ENCODE data around the gene BPIFB1.

DNA sequence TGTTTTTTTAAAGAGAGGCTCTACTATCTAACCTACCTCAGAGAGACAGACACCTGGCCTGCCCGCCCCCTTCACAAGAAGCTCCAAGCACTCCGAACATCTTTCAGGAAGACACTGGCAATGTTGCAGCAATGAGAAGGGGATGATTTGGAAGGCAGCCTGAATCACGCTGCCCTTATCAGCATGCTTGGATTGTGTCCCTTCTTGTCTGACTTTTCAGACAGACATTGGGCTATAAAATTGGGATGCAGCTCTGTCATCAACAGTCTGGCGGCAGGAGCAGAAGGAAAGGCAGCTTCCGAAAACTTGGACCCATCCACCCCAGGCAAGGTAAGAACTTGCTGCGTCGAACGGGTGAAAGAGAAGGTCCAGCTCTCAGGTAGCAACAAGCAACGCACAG lies 62.3 kb downstream of the BPIFB1 start:
- TF ChIP-seq SUZ12 (IDR thresholded peaks at IDR 0.05; ENCODE audit: extremely low read depth, insufficient read depth, insufficient read length): no peak
- no peak for TF ChIP-seq ZNF274 (IDR thresholded peaks at IDR 0.05; ENCODE audit: low read depth, low read length)
- no peak for TF ChIP-seq YY1 (IDR thresholded peaks at IDR 0.05; ENCODE audit: insufficient read depth, insufficient read length)
